Dedifferentiated amniotic fluid mesenchymal stem cell (primary cell): Measurements from ENCODE around the gene HSPA1L.

Experiments used
- DNase-seq: peaks from one replicate; pipeline ENCODE4 v3.0.0-alpha.2; 2016; ENCODE audit errors: extremely low spot score

HSPA1L gene

DNA sequence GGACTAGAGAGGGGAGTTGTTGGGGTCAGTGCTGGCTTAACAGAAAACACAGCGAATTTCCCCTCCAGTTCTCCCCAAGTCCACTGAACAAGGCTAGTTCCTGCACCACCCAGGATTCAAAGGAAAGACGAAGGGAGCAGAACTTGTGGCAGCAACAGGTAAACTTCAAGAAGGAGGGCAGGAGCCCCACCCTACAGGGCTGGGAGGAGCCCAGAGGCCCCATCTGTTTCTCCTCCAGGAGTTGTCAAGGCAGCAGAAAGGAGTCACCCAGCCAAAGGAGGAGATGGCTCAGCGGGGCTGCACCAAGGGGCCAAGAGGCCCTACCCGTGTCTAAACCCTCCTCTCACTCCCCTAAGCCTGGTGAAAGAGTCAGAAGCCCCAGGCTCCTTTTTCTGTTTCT lies 50.9 kb downstream of the HSPA1L start:
- no peak for DNase-seq

DNA sequence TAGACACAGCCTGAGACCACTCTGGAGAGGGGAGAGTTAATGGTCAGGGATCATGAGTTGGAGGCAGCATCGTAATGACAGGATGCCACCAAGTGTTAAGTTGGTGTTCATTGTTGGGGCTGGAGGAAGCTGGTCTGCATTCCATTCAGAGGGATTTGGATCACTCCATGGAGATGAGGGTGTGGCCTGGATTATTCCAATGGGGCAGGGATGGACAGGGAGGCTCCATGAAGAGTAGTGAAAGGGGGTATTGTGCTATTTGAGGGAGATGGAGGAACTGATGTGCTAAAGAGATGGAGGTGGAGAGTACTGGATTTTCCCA lies 51.5 kb downstream of the HSPA1L start:
- peak; percentile 73 for DNase-seq

DNA sequence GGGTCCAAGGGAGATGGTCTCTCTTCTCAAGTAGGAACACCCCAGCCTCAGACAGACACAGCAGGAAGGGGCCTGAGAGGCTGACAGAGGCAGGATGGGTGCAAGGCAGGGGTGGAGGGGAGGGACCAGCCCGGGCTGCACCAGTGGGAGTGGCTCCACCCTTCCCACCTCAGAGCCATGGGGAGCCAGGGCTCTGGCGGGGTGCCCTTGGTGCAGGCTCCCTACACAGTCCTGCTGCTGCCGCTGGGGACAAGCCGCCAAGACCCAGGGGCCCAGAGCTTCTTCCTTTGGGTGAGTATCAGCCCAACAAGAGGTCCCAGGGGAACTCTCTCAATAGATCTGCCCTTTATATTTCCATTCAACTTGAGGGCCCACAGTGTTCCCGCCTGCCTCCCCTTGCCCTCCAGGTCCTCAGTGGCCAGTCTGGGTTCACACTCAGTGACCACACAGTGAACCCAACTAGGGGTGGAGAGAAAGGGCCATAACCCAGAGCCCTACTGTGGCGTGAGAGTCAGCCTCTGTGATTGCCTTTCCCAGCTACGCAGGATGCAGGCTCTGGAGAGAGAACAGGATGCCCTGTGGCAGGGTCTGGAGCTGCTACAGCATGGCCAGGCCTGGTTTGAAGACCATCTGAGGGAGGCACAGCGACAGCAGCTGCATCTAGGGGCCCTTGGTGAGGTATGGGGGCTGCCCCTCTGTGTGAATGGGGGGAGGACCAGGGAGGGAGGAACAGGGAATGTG lies 52.0 kb downstream of the HSPA1L start:
- DNase-seq, result no peak

DNA sequence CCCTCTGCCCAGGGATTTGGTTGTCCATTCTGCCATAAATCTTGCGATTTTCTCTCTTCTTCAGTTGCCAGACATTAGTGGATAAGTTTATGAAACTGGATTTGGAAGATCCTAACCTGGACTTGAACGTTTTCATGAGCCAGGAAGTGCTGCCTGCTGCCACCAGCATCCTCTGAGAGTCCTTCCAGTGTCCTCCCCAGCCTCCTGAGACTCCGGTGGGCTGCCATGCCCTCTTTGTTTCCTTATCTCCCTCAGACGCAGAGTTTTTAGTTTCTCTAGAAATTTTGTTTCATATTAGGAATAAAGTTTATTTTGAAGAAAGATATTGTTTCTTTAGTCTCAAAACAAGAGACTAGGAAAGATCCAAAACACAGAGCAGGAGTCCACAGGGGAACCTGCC lies 52.7 kb downstream of the HSPA1L start, which contains the start of gene SAPCD1:
Gene SAPCD1 (plus strand): TSS at position 301 of the 400 bp plus-strand sequence. CDS start 399 bp downstream, outside the sequence.
- no peak for DNase-seq

DNA sequence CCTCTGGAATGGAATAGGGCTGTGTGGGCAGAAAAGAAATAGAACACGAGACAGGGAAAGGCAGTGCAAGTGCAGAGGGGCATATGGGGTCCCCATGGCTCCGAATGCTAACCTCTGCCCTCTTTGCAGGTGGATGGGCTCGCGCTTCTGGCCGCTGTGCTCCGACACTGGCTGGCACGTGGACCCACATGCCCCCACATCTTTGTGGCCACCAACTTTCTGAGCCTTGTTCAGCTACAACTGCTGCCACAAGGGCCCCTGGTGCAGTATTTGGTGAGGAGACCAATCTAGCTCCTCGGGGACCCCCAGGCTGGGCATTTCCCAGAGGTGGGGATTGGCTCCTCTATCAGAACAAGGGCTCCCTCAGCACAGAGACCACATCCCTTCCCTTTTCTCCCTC lies 53.7 kb downstream of the HSPA1L start:
- no peak for DNase-seq

DNA sequence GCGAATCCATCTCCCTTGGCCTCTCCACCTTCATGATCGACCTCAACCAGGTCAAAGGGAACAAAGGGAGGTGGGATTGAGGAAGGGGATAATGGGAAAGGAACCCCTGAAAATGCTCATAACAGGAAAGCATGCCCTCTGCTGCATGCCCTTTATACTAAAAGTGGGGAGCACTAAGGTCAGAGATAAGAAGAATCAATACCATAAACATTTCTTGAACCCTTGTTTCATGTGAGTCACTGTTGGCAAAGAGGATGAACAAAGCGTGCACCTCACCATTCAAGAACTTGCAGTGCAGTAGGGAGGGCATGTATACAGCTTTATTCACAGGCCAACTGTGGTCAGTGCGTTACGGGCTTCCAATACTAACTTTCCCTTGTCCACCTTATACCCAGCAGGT lies 54.3 kb downstream of the HSPA1L start:
- no peak for DNase-seq
